ENCODE results near the gene NAV2. TPM values are rescaled to one million over a fixed set of nuclear protein-coding genes. Genes with fewer than 3 reads are reported as not detected.

Gene NAV2
- total RNA-seq, 1 donor from 2014 or later = 10.3 TPM

DNA sequence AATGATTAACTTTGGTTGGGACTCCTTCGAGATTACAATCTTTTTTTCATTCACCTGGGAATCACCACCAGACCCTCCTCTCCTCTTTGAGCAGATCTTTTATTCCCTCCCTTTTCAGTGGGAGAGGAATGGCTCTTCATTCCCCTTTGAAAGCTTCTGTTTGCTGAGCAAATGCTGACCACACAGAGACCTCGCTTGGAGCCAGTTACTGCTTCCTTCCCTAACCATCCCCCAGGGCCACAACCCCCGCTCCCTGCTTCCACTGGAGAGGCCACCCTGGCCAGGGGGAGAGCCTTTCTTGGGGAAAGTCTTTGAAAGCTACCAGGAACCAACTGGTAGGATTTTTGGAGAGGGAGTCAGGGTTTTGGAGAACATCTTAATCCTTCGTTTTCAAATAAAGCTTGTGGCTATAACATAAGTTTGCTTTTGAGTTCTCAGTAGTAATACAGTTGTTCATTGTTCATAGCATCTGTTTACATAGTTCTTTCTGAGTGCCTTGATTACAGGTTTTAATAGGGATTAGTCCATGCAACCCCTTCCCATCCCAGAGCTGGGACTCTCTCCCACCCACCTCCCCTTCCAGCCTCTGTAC, 309.2 kb downstream of the NAV2 start:
- TF ChIP-seq, protein P1, sequence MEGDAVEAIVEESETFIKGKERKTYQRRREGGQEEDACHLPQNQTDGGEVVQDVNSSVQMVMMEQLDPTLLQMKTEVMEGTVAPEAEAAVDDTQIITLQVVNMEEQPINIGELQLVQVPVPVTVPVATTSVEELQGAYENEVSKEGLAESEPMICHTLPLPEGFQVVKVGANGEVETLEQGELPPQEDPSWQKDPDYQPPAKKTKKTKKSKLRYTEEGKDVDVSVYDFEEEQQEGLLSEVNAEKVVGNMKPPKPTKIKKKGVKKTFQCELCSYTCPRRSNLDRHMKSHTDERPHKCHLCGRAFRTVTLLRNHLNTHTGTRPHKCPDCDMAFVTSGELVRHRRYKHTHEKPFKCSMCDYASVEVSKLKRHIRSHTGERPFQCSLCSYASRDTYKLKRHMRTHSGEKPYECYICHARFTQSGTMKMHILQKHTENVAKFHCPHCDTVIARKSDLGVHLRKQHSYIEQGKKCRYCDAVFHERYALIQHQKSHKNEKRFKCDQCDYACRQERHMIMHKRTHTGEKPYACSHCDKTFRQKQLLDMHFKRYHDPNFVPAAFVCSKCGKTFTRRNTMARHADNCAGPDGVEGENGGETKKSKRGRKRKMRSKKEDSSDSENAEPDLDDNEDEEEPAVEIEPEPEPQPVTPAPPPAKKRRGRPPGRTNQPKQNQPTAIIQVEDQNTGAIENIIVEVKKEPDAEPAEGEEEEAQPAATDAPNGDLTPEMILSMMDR (IDR thresholded peaks at IDR 0.05) = no peak
- no peaks in the 10 kb centered on the region for H3K4me1 Mint-ChIP-seq
- intact Hi-C loops (cut with micrococcal nuclease) = no loop called here
- H3K4me3 Mint-ChIP-seq = no peak overlapping the region
- CTCF ChIA-PET = no interaction called here
- ATAC-seq (ENCODE audit: low read depth) (no peak), DNase-seq (no peak)
- H3K27ac Mint-ChIP-seq = no peak overlapping the region
- POLR2A ChIA-PET = no interaction called here
- H3K36me3 Mint-ChIP-seq (ENCODE audit: low read depth) = no peaks in the 10 kb centered on the region
- H3K9me3 Mint-ChIP-seq = no peaks in the 10 kb centered on the region
- H3K27me3 Mint-ChIP-seq = peaks cover 6% of the 10 kb centered on the region

DNA sequence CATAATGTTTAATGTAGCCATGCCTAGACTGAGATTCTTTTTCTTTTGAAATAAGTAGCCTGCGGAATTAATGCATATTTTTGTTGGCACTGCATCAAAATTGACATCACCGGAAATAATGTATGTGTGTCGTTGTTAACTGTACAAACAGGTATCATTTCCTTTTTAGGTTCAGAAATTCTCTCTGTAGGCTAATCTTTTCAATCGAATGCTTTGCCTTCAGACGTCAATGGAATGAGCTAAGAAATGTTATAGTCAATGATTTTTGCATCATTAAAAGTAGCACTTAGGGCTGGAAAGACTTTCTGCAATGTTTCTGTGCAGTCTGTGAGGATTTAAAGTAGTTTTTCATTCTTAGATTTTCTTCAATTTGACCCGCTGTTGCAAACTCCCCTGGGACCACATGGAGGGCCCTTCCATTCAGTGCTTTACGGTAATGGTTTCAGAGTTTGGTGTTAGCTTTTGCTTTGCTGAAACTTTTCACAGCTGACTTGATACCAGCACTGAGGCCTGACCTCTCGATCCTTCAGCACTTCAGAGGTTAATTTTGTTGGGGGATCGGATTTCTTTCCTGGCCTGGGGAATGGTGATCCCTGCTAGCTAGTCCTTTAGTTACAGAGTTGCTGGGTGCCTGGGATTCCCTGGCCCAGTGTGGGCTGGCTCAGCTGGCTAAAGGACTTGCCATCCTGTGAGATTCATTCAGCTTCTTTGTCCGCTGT, 309.9 kb downstream of the NAV2 start:
- Mint-ChIP-seq H3K4me3 (no peak overlapping the region), H3K27ac (no peak overlapping the region), H3K36me3 (ENCODE audit: low read depth) (no peaks in the 10 kb centered on the region), H3K27me3 (peaks cover 6% of the 10 kb centered on the region), H3K4me1 (no peaks in the 10 kb centered on the region), H3K9me3 (no peaks in the 10 kb centered on the region)
- TF ChIP-seq, protein P1 (IDR thresholded peaks at IDR 0.05) = no peak
- ChIA-PET POLR2A (no interaction called here), CTCF (no interaction called here)
- intact Hi-C loops (cut with micrococcal nuclease) = no loop called here
- ATAC-seq (ENCODE audit: low read depth) (no peak), DNase-seq (no peak)

DNA sequence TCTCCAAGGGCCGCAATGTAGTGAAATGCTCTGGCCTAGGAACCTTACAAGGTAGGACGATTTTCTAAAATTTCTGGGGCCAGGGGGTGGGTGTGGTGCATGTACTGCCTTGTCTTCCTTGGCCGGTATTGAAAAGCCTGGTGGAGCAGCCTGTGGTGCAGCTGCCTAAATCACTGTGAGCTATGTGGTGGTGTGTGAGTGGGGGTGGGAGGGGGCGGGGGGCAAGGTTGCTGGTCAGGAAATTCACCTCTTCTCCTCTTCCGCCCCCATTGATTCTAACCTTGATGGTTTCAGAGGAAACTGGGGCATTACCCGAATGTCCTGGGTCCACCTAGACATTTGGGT, 310.4 kb downstream of the NAV2 start:
- ATAC-seq (ENCODE audit: low read depth) = no peak
- intact Hi-C loops (cut with micrococcal nuclease) = no loop called here
- H3K27me3 Mint-ChIP-seq = peaks cover 6% of the 10 kb centered on the region
- ChIA-PET CTCF (no interaction called here), POLR2A (no interaction called here)
- no peaks in the 10 kb centered on the region for H3K9me3 Mint-ChIP-seq
- no peaks in the 10 kb centered on the region for H3K36me3 Mint-ChIP-seq (ENCODE audit: low read depth)
- no peak overlapping the region for H3K4me3 Mint-ChIP-seq
- no peaks in the 10 kb centered on the region for H3K4me1 Mint-ChIP-seq
- TF ChIP-seq, protein P1 (IDR thresholded peaks at IDR 0.05) = no peak
- no peak for DNase-seq
- no peak overlapping the region for H3K27ac Mint-ChIP-seq

DNA sequence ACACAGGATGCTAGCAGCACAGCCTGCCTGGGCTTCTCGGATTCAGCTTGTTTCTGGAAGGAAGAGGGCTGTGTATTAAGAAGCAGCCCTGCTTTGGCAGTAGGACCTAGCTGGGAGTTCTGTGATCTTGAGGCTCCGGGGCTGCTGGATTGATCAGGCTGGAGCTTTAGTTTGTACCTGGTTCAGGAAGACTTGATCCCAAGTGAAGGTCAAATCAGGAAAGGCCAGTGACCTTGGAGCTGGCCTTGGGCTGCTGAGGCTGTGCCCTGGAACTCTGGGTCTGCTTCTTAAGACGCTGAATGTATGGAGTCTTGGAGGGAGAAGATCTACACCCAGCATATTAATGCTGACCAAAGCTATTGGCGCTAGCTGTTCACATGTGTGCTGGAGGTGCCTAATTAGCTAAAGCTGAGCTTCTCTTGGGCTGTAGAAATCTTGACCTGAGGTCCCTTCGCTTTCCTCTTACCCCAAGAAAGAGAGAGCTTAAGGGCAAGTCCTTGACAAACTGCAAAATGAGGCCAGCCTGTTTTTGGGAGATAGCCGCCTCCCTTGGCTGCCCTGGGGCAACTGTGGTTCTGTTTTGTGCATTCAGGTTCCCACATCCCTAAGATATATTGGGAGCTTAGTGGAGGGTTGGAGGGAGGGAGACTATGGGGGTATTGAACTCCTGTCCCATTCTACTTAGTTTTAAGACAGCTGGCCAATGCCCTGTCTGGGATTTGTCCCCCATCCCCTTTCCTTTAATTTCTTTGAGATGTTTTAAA, 311.7 kb downstream of the NAV2 start:
- ATAC-seq (ENCODE audit: low read depth) (no peak), DNase-seq (no peak)
- Mint-ChIP-seq H3K27me3 (peaks cover 6% of the 10 kb centered on the region), H3K9me3 (no peaks in the 10 kb centered on the region), H3K4me1 (no peaks in the 10 kb centered on the region), H3K27ac (no peak overlapping the region), H3K36me3 (ENCODE audit: low read depth) (no peaks in the 10 kb centered on the region), H3K4me3 (no peak overlapping the region)
- ChIA-PET CTCF (interaction anchor here (1.1 to 1.2 kb wide), 2 partner anchors 72 to 86 kb away, joined by 3 read pairs; no protein-coding TSS in a partner anchor), POLR2A (no interaction called here)
- intact Hi-C loops (cut with micrococcal nuclease) = no loop called here
- TF ChIP-seq, protein P1 (IDR thresholded peaks at IDR 0.05) = no peak

DNA sequence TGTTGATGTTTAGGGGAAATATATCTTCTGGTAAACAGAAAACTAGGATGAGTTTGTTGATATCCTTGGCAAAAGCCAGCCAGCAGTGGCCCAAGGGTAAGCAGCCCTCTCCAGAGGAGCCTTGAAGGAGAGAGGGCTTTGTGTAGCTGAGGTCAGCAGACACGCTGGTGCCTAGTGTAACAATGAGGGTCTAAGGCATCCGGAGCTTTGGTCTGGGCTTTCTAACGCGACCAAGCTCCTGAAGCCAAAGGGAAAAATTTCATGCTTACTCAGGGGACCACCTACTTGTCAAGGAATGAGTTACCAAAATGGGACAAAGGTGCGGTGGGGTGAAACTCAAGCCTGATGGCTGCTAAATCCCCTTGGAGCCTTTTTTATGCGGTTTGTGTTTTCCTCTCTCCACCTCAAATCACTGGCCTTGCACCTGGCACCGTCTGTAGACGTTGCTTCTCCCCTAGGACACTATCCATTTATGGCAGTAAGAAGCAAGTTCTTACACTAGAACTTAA, 312.7 kb downstream of the NAV2 start:
- Mint-ChIP-seq H3K27me3 (peaks cover 6% of the 10 kb centered on the region), H3K27ac (no peak overlapping the region), H3K4me1 (no peaks in the 10 kb centered on the region), H3K4me3 (no peak overlapping the region), H3K9me3 (no peaks in the 10 kb centered on the region), H3K36me3 (ENCODE audit: low read depth) (no peaks in the 10 kb centered on the region)
- no peak for ATAC-seq (ENCODE audit: low read depth)
- intact Hi-C loops (cut with micrococcal nuclease) = no loop called here
- TF ChIP-seq, protein P1 (IDR thresholded peaks at IDR 0.05) = no peak
- no peak for DNase-seq
- ChIA-PET CTCF (interaction anchor here (1.2 kb wide), 1 partner anchor 85 kb away, joined by 3 read pairs; no protein-coding TSS in a partner anchor), POLR2A (no interaction called here)

Data from activated B cell treated with CpG ODN at 0.5 μM for 24 hours (primary cell).